NCI-H1105 (cell line): ENCODE data around the gene SLC46A2.

ENCODE experiments used
- DNase-seq: peaks from one replicate; lab custom pipeline; 2025; lab: John Stamatoyannopoulos, UW

SLC46A2 gene

DNA sequence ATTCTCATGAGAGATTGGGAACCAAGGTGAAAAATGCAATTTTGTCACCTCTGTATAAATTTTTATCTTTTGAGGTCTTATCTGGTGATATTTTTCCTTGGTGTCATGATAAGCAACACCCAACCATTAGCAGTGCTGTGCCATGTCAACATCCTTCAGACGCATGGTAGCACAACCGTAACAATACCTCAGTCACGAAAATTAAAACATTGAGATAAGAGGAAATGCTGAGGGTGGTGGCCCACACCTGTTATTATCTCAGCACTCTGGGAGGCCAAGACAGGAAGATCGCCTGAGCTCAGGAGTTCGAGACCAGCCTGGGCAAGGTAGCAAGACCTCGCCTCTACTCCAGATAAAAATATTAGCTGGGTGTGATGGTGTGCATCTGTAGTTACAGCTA is 32.7 kb downstream of the SLC46A2 start:
- no peak for DNase-seq

DNA sequence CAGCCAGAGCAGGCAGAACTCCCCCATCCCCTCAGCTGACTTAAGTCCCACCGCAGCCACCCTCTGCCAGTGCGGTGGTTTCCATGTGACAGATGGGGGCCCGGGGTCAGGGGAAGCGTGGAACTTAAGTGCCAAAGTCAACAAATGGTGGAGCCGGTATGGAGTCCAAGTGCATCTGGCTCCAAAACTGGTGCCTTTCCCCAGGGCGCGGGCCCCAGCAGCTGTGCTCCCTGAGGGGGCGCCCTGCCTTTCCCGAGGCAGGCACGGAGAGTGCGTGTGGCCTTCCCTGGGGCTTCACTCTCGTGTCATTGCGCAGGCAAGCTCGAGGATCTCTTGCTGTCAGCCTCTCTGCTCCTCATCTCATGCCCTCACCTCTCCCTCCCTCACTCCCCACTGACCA is 33.8 kb downstream of the SLC46A2 start:
- no peak for DNase-seq

- no peak for DNase-seq
Measured at GRCh38 chr9:112856200-112856599, 34.5 kb downstream of the SLC46A2 start.

DNA sequence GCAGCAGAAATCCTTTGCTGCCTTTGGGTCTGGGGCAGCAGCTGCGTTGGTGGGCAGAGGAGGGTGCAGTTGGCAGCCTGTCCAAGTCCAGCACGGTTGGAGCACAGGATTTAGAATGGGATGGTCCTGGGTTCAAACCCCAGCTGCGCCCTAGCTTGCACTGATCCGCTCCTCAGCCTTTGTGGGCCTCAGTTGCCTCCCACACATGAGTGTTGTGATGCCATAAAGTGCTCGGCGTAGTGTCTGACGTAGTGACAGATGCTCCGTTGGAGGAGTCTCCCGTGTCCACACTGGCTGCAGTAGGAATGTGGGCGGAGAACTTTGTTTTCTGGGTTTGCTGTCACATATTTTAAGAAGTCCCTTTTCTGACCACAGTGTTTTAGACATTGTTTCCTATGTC is 36.0 kb downstream of the SLC46A2 start:
- no peak for DNase-seq

GRCh38 chr9:112853882-112854585 is 36.6 kb downstream of the SLC46A2 start:
- no peak for DNase-seq

- no peak for DNase-seq
Measured at GRCh38 chr9:112852741-112853504, 37.8 kb downstream of the SLC46A2 start.

GRCh38 chr9:112850840-112851239 is 39.8 kb downstream of the SLC46A2 start:
- DNase-seq, result no peak

GRCh38 chr9:112849363-112849922 is 41.2 kb downstream of the SLC46A2 start:
- no peak for DNase-seq

- DNase-seq, result no peak
Measured at GRCh38 chr9:112848316-112849151, 42.1 kb downstream of the SLC46A2 start.

DNA sequence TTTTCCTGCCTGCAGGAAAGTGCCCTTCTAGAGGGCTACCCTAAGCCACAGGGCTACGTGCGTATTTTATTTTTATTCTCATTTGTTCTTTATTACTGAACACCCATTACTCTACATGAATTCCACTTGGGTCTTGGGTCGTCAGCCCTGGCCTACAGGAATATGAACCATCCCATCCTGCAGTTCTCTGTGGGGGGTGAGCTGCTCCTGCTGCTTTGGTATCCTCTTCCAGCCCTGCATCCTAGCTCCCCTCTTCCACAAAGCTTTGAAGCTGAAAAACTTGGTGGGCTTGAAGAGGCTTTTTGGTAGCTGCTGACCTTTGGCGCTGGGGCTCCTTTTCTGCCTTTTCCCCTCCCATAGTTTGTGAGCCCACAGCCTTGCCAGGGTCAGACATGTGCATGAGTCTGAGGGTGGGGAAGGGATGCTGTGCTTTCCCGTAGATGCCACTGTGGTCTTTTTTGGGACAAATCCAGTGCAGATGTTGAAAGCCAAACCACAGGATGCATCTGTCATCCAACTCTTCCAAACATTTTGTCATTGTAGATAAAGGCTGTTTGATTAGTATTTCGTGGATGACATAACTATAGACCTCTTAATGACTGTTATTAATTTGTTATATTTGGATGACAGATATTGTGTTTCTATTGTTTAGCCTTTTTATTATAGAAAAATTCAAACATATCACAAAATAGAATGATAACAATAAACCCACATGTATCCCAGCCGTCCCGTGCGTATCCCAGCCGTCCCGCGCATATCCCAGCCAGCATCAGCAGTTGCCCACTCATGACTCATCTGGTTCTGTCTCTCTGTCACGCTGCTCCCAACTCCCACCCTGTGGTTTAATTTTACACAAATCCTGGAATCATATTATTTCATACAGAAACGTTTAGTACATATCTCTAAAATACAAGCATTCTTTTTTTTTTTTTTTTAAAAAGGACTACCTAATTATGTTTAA is 43.9 kb downstream of the SLC46A2 start:
- DNase-seq, result no peak

DNA sequence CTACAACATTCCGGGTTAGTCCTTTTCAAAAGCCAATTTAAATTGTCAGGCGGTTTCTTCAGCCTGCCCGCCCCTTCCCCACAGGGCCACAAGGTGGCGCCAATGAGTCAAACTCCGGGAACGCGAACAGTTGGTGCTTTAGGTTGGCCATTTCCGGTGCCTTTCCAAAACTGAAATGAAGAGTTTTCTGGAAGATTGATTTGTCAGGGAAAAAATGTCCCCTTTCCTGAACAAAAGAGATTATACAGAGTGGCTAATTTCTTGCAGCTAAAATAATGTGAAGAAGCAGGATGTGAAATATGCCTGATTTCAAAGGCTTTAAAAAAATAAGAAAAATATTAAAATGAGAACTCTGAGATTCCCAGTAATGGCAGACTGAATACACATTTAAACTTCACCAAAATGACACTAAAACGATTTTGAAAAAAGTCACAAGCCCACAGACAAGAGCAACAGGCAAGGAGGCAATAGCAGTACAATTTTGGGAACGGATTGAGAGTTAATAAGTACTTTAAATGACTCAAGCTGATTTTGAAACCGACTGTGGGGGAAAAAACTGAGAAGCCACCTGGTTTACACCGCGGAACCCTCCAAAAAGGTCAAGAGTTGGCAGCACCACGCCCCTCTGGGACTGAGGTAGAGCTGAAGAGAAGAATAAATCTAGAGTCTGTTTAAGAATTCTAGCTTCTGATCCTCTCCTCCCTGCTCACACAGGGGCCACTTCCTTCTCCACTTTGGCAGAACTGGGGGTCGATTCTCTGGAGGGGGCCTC is 45.7 kb downstream of the SLC46A2 start:
- peak; percentile 6 for DNase-seq

- no peak for DNase-seq
Measured at GRCh38 chr9:112842555-112842954, 48.1 kb downstream of the SLC46A2 start.

DNA sequence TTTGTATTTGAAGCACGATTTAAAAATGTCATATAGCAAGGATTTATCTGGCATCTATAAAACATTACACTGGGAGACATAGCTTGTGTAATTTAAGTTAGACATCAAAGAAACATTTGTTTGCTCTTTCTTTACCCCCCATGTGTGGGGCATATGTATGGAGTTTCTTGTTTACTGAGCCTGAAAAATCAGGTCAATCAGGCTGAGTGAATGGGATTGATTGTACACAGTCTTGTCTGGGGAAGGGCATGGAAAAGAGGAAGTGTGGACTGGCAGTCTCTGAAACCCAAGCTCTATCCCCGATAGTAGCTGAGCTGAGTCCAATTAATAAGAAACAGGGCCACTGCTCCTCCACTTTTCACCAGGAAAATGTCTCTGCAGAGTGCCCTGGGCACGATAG is 49.4 kb downstream of the SLC46A2 start:
- no peak for DNase-seq

GRCh38 chr9:112839331-112839730 is 51.3 kb downstream of the SLC46A2 start:
- DNase-seq, result no peak

DNA sequence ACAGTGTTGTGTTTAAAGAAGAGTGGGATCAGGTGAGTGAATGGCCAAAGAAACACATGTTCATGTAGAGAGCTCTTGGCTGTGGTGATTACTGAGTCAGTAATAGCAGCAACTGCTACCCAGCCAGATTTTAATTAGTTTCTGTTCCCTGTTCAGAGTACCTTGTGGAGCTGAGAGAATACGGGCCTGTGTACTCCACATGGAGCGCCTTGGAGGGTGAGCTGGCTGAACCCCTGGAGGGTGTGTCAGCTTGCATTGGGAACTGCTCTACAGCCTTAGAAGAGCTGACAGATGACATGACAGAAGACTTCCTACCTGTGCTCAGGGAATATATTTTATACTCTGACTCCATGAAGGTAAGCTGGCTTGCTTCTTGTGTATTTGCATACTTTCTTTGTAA is 52.3 kb downstream of the SLC46A2 start:
- no peak for DNase-seq

GRCh38 chr9:112836394-112836793 is 54.3 kb downstream of the SLC46A2 start:
- no peak for DNase-seq

DNA sequence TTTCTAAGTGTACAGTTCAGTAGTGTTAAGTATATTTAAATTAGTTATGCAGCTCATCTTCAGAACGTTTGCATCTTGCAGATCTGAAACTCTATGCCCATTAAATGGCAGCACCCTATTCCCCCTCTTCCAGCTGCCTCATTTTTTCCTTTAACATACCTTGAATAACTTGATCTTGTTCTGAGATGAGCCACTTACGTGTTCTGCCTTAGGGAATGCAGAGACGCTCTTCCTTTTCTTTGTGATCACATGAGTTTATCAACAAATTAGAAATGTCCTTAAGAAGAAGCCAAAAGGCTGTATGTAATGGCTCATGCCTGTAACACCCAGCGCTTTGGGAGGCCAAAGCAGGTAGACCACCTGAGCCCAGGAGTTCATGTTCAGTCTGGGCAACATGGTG is 57.6 kb downstream of the SLC46A2 start:
- DNase-seq, result no peak

GRCh38 chr9:112831969-112832368 is 58.7 kb downstream of the SLC46A2 start:
- DNase-seq, result no peak

DNA sequence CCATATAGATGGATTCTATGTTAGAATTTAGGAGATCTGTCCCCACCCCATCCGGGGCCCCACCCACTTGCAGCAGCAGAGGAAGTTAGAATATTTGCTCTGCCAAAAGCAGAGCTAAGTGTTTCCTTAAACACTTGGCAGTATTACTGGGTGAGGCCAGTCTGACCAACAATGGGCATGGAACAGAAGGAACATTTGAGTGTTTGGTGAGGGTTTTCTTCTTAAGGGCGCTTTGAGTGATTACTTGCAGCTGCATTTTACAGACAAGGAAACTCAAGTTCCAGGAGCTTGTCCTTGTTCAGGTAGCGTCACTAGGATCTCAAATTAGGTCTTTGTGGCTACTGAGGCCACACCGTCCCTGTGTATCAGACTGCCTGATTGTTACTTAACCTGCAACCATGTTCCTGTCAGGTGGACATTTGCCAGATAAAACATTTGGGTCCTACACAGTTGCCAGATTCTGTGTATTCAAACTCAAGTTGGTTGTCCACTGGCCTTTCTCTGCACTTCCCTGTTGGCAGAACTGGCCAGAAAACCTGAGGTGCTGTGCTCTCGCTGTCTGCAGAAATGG is 59.3 kb downstream of the SLC46A2 start:
- no peak for DNase-seq
